Measurements from ENCODE around the gene DUSP3.
"Not testable (repeated sequence)": the region's sequence is repeated elsewhere in the genome, so short reads cannot be mapped to it uniquely, and the experiment has no call there.

Gene DUSP3

DNA sequence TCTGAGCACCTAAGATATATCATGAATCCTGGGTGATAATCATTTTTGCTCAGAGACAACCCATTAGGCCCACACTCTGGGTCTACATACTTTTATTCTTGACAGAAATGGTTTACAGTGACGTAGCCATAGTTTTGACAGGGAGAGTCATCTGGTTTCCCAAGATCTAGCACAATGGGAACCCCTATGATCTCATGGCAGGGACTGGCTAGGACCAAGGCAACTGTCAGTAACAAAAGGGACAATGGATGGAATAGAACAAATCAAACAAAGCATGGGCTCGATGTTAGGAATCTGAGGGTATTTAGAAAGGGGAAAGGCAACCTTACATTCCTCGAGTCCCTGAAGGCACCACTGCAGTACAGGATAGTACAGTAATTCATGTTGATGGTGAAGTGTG is 22.0 kb upstream of the DUSP3 start:
- no peak for DNase-seq (ENCODE audit: low read depth)

DNA sequence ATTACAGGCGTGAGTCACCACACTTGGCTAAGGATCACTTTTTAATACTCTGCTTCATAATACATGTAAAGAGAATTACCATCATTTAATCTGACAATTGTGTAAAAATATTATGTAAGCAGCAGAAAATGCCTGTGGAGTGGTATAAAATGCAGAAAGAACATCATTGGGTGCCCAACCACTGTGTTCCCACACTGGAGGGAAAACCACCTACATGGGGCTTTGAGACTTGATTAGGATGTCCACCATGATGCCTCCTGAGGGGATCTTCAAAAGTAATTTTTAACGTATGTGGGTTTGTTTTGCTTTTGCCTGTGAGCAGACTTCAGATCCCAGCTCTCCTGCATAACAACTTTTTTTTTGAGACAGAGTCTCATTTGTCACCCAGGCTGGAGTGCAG is 20.3 kb upstream of the DUSP3 start:
- no peak for DNase-seq (ENCODE audit: low read depth)

DNA sequence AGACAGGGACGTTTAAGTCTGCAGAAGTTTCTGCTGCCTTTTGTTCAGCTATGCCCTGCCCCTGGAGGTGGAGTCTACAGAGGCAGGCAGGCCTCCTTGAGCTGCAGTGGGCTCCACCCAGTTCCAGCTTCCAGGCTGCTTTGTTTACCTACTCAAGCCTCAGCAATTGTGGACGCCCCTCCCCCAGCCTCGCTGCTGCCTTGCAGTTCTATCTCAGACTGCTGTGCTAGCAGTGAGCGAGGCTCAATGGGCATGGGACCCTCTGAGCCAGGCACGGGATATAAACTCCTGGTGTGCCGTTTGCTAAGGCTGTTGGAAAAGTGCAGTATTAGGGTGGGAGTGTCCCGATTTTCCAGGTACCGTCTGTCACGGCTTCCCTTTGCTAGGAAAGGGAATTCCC is 19.2 kb upstream of the DUSP3 start:
- DNase-seq (ENCODE audit: low read depth), result not testable (repeated sequence)

DNA sequence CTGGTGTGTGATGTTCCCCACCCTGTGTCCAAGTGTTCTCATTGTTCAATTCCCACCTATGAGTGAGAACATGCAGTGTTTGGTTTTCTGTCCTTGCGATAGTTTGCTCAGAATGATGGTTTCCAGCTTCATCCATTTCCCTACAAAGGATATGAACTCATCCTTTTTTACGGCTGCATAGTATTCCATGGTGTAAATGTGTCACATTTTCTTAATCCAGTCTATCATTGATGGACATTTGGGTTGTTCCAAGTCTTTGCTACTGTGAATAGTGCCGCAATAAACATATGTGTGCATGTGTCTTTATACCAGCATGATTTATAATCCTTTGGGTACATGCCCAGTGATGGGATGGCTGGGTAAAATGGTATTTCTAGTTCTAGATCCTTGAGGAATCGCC is 13.9 kb upstream of the DUSP3 start:
- not testable (repeated sequence) for DNase-seq (ENCODE audit: low read depth)

DNA sequence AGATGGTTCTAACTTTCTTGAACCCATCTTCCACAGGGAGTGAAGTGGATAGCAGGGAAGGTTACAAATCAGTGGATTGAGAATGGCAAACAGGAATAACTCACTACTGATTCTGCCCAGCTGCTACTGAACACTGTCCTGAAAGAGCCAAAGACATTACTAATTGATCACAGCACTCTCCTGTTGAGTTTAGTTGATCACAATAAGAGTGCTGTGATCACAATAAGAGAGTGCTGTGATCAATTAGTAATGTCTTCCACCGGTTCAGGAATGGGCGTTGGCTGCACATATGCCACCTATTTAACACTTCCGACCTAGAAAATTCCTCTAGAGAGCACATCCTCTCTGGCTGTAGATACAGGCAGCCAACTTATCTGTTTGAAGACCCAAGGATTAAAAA is 12.8 kb upstream of the DUSP3 start:
- DNase-seq (ENCODE audit: low read depth), result no peak

DNA sequence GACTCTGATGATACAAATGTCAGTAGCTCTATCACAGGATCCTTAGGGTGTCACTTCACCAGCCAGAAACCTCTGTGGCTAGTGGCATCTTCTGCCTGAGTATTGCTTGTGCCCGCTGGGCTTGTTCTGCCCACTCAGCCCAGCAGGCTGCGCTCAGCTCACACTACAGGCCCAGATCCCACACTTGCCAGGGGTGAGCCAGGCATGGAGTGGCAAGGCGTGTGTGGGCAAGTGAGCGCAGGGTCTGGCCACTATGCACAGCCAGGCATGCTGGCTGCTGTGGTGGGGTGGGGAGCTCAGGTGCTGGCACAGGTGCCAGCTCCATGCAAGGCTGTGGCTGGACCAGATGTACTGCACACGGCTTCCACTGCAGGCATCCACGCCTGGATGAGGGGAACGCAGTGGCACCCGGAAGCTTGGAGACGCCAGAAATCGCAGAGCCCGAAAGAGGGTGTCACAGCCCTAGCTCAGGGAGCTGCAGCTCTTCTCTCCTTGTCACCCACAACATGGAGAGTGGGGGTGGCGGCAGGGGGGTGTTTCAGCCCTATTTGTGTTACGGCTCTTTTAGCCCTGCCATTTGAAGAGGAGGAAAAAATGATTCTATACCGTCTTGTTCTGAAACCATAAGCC is 11.6 kb upstream of the DUSP3 start:
- no peak for DNase-seq (ENCODE audit: low read depth)

DNA sequence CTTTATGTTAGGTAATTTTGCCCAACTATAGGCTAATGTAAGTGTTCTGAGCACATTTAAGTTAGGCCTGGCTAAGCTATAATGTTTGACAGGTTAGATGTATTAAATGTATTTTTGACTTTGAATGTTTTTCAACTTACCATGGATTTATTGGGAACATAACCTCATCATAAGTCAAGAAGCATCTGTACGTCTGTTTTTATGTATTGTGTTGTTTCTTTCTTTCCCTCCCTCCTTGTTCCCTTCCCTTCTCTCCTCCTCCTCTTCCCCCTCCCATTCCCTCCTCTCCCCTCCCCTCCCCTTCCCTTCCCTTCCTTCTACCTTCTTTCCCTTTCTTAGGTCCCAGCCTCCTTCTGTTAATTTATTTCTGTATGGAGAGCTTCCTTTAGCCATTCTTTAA is 10.7 kb upstream of the DUSP3 start:
- DNase-seq (ENCODE audit: low read depth), result no peak

DNA sequence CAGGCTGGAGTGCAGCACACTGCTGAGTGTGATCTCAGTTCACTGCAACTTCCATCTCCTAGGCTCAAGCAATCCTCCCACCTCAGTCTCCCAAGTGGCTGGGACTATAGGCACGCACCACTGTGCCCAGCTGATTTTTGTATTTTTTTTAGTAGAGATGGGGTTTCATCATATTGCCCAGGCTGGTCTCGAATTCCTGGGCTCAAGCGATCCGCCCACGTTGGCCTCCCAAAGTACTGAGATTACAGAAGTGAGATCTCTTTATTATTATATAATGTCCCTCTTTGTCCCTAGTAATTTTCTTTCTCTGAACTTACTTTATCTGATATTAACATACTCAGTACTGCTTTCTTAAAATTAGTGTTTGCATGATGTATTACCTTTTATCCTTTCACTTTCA is 9.8 kb upstream of the DUSP3 start:
- DNase-seq (ENCODE audit: low read depth), result no peak

DNA sequence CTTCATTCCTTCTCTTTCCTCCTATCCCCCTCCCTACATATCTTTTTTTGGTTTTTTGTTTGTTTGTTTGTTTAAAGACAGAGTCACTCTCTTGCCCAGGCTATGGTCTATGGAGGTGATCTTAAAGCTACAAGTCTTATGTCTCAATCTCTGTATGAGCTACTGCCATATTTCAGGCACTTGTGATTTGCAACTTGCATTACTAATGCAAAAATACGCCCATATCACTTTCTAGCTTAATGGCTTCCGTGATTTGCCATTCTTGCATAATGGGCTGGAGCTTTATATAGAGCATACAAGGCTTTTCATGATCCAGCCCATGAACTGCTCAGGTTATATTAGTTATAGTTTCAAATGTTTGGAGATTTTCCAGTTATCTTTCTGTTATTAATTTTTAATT is 9.0 kb upstream of the DUSP3 start:
- DNase-seq (ENCODE audit: low read depth), result no peak

DNA sequence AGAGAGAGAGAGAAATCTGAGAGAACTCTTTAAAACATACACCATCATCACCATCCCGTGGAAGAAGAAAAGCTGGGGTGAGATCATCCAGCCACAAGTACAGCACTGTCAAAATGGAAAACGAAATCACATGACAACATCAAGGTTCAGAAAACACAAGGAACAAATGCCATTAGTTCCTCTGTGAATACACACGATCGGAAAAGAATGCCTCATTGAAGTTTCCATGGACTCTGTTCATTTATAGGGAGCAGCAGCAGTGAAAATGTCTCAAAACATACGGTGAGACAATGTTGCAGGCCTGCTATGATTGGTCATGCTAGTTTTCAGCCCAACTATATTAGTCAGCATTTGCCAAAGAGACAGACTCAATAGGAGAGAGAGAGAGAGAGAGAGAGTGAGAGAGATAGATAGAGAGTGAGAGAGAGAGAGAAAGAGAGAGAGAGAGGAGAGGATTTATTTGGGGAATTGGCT is 5.9 kb upstream of the DUSP3 start:
- no peak for DNase-seq (ENCODE audit: low read depth)

DNA sequence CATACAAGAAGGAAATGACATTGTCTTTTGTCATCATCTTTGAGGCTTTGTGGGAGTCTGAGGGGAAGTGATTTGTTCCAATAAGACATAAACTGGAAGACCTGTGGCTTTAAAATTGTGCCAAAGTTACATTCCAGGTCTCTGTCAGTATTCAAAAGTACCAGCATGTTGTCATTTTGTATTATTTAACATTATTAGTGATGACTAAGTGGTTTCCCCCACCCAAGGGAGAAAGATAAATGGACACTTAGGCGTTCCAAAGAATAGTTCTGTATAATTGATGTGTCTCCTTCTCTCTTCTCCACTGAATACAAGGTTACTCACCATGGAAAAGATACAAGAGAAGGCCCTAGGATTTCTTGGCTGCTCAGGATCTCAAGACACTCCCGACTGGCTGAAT is 5.3 kb upstream of the DUSP3 start:
- DNase-seq (ENCODE audit: low read depth), result no peak

DNA sequence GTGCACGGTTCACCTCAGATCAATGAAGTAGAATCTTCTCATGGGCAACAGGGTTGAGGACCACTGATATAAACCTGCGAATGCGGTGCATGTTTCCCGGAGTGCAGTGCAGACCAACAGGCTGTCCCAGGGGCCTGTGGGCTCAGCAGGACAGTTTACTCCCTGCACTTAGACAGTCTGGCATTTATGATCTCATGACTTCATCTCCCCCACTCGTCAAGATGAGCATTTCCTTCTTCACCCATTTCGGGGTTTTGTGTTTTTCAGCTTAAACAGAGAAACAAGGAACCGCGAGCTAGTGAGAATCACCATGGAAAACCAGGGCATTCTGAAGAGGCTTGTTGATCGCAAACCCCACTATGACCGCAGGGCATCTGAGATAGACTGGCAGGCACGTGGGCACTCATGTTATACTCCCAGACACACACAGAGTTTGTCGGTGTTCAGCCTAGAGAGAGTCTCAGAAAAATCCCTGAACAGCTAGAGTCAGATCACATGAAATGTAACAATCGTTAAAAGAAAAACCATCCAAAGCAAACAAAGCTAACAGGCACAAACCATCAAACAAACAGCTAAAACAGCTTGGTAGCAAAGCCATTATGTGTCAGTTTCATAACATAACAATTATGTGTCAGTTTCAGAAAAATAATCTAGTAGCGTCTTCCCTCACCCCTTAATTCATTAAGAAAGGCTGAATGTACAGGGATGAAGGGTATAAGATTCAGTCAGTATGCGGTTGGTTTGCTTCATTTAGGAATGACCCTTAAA is 4.3 kb upstream of the DUSP3 start:
- DNase-seq (ENCODE audit: low read depth), result no peak

DNA sequence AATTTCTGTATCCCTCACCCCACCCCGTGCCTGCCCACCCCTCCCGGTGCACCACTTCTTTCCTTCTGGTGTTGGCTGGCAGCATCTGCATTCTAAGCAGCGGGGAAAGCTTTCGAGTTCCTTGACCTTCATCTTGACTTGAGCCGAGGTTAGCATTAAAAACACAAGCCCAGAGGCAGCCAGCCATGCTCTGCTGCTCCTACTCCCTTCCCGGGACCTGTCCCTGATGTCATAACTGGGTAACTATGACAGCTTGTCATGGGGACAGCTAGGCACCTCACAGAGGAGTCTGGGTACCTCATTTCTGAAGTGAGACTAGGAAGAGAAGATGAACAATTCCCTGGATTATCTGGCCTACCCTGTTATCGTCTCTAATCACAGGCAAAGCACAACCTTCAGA is 1.4 kb upstream of the DUSP3 start, which contains the start of gene CFAP97D1:
CFAP97D1 (plus strand) TSS at position 301 of the 400 bp plus-strand sequence; CDS start at position 329, 28 bp downstream.
- no peak for DNase-seq (ENCODE audit: low read depth)

DNA sequence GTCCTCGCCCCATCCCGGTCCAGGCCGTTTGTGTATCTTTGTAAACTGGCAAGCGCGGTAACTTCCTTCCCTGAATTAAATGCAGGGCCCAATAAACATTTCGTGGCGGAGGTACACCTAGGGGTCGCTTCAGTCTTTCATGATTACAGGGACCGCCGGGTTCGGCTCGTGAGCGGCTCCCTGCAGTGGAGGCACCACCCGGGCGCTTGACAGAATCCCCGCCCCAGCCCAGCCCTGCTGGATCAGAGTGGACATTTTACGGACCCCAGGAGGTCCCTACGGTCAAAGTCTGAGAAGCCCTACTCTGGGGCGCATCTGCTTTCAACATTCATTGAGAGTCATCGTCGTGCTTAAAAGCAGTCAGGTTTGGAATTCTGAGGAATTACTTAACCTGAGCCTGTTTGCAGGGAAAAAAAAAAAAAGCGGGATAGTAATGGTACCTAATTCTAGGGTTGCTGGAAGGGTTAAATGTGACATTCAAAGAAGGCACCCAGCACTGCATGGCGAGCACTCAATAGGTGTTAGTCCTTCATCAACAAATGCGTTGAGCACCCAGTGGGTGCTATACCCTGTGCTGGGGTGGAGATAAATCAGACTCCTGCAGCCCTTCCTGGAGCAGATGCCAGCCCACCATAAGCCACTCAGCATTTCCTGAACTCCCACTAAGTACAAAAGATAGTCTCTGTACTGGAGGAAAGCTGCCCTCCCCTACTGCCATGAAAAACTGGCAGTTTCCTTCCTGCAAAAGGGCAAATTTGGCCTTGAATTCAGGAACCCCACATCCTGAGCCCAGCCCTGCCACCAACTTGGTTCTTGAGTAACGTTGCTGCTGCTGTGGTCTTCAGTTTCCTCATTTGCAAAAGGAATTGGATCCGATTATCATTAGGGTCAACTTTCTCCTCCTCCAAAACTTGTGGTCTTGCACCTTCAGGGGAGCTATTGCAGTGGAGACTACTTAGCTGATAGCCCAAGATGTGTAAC is 658 bp upstream of the DUSP3 start:
- DNase-seq (ENCODE audit: low read depth), result no peak

DNA sequence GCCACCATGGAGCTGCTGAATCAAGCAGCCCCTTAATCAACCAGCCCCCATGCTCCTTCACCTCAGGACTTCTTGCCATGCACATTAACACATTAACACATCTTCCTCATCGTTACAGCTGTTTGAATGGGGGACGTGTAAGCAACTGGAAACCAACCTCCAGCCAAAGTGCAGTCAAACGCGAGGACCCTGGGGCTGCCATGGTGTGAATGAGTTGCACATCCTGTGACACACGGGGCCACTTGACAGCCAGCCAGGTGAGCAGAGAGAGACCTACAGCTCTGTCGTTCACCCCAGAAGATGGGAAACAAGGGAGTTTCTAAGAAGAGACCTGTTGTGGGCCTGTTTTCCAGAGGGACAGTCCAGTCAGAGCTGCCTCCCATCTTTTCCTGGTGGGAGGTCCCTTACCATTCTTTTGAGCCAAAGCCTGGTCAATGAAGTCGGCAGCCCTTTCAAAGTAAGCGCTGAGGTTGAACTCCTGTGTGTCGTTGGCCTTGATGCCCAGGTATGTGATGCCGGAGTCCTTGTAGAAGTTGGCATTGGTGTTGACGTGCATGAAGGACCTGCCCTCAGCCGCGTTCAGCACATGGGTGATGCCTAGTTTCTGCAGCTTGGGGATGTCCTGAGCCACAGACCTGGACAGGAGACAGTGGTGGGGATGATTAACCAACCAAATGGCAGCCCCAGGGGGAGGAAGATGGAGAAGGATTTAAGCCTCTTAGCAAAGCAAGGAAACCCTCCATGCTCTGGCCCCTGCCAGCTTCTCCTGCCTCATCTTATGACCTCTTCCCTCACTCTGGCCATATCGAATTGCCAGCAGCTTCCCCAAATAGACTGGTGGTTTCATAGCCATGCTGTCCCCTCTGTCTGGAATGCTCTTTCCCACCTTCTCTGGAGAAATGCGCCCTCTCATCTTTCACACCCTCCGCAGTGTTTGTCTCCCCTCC is 4.2 kb downstream of the DUSP3 start:
- no peak for DNase-seq (ENCODE audit: low read depth)

DNA sequence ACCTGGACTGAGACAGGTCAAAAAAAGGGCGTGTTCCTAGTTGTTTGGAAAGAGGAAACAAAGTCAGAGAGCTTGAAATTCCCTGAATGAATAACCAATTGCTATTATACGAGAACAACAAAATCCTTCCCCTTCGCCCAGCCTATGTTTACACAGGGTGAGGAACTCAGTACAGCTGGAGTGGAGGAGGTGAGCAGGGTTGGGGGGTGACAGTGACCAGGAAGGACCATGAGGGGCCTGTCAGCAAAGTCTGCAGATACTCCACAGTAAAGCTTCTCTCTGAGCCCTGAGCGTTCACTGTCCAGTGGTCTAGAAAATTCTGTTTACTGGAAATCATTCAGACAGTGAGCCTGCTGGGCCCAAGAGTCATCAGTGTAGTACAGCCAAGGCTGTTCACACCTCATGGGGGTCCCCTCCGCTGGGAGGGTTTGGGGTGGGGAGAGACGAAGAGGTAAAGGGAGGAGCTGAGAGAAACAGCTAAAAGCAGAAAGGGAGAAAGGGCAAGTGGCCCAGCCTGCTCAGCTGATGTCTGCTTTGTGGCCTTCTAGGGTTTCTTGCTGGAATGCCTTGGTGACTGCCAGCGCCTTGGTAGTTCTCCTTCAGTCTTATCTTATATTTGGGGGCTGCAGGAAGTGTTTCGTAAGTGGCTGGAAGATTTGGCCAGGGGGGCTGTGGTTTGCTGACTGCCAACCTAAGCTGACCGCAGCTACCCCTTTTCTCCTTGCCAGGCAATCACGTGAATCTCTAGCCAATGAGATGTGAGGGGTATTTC is 5.7 kb downstream of the DUSP3 start:
- DNase-seq (ENCODE audit: low read depth), result no peak

DNA sequence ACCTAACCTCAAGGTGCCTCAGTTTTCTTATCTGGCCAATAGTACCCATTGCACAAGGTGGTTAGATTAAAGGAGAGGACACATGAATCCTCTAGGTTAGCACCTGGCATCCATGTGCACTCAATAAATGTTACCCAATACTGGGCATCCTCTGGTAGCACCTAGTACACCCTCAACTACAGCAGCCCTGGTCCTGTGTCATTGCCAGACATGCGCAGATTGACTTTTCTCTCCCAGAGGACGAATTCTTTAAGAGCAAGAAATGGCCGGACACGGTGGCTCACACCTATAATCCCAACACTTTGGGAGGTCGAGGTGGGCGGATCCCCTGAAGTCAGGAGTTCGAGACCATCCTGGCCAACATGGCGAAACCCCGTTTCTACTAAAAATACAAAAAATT is 7.3 kb downstream of the DUSP3 start:
- no peak for DNase-seq (ENCODE audit: low read depth)

DNA sequence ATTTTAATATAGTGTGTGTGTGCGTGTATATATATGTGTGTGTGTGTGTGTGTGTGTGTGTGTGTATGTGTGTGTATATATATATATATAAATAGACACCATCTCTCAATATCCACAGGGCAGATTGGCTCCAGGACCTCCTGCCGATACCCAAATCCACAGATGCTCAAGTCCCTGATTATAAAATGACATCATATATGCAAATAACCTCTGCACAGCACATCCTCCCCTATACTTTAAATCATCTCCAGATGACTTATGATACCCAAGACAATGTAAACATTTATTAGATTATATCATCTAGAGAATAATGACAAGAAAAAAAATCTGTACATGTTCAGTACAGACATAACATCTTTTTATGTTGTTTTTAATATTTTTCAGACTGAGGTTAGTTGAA is 7.8 kb downstream of the DUSP3 start:
- DNase-seq (ENCODE audit: low read depth), result no peak

DNA sequence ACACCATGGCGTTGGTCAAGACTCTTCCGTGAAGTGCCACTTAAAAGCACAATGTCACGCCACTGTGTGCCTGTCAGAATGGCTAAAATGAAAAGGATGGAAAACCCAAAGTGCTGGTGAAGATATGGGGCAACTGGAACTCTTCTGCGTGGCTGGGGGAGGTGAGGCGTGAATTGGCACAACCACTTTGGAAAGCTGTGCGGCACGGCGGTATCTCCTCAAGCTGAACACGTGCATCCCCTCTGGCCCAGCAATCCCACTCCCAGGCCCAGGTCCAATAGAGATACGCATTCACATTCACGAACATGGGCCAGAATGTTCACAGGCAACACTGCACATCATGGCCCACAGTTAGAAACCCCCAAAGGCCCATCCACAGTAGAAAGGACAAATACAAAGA is 8.9 kb downstream of the DUSP3 start:
- DNase-seq (ENCODE audit: low read depth), result no peak

DNA sequence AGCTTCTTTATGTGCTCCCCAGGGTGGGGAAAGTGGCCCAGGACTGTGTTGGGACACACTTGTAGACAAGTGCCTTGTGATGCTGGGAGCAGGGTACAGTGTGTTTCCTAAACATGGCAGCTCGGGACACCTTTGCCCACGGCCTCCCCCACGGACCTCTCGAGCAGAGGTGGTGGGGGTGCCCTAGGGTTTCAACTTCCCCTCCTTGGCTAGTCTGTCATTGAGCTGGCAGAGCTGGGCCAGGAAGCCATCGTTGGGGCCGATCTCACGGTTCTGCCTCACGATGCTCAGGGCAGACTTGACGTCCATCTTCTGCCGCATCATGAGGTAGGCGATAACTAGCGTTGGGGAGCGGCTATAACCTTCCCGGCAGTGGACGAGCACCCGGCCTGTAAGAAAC is 9.4 kb downstream of the DUSP3 start:
- DNase-seq (ENCODE audit: low read depth), result no peak

DNA sequence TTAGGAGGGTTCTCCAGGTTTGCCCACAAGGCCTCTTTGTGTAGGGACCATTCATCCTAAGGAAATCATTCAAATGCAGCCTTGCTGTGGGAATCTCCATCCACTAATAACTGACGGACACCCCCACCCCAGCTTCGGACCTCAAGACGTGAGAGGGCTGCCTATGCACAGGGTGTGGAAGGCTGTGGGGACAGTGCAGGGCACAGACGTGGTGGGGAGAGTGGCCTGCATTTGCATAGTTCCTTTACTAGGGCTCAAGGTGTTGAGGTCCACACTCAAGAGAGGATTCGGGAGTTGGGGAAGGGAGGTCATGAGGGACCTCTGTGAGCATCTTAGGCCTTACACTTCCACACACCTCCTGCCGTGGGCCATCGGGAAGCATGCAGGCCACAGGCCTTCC is 9.8 kb downstream of the DUSP3 start:
- DNase-seq (ENCODE audit: low read depth), result no peak

All from activated T-cell treated with anti-CD3 and anti-CD28 coated beads for 48 hours (primary cell).